Testis (tissue), 3 donors: ENCODE measurements around the gene CEACAM18. TPM values are rescaled to one million over a fixed set of nuclear protein-coding genes. Genes with fewer than 3 reads are reported as not detected.
A peak's percentile ranks its signal among the peaks of the same experiment; 100 is the strongest.

Experiments used
- DNase-seq: peaks from one replicate; pipeline ENCODE4 v3.0.0-alpha.2; 2019
- H3K27ac ChIP-seq, 2 donors: fragments of 200-600 bp; sonication (generic); one replicate each; pipeline ENCODE4 v1.5.1; 2019
- H3K27me3 ChIP-seq: fragments of 200-600 bp; sonication (generic); one replicate; pipeline ENCODE4 v1.5.1; 2019
- H3K36me3 ChIP-seq: fragments of 200-600 bp; sonication (generic); one replicate; pipeline ENCODE4 v1.5.1; 2017; ENCODE audit warnings: low read depth; ENCODE audit errors: missing control alignments
- H3K4me1 ChIP-seq: fragments of 200-600 bp; sonication (generic); one replicate; pipeline ENCODE4 v1.5.1; 2019
- H3K4me3 ChIP-seq, 2 donors: fragments of 200-600 bp; sonication (generic); one replicate each; pipeline ENCODE4 v1.5.1; 2017 to 2019
- H3K9me3 ChIP-seq: fragments of 200-600 bp; sonication (generic); one replicate; pipeline ENCODE4 v1.5.1; 2017
- CTCF ChIP-seq, 3 experiments: fragments of 450-650 bp in 2 of 3; fragments of 200-600 bp in 1 of 3; sonication (generic) in 1 of 3; IDR thresholded peaks; one replicate each; pipeline ENCODE4 v1.5.1; 2016 to 2019; ENCODE audit warnings: antibody characterized with exemption in 3 of 3, mild to moderate bottlenecking in 2 of 3, moderate library complexity in 1 of 3
- POLR2A ChIP-seq: fragments of 450-650 bp; IDR thresholded peaks from one replicate; pipeline ENCODE4 v1.6.1; 2017; ENCODE audit warnings: antibody characterized with exemption, mild to moderate bottlenecking, moderate library complexity
- WGBS, 2 donors: methylation state at CpG; one replicate each; pipeline ENCODE4 v1.1.5; 2018; 5-methylcytosine and 5-hydroxymethylcytosine counted together
- intact Hi-C: fragments of 100-400 bp; cut with DNase I; formaldehyde crosslinking; loops from one replicate; pipeline ENCODE4 v1.15.1; 2023; ENCODE audit warnings: low total_unique reads
- polyA plus RNA-seq: library from polyadenylated mRNA; stranded (reverse); fragments of 350-450 nt; fragmentation: Illumina TruSeq; extraction: RNeasy Lipid Tissue Mini Kit (QIAGEN cat#74804); gene quantifications from one replicate; pipeline ENCODE4 v1.2.3, GENCODE V29; 2014; ENCODE audit warnings: low read depth, low replicate concordance; ENCODE audit not compliant: insufficient read depth
- total RNA-seq, 2 donors: library from RNA; depleted of rRNA; stranded (reverse); fragments of >200 nt; gene quantifications; one replicate each; pipeline ENCODE4 v1.2.3, GENCODE V29; 2016

The CEACAM18 gene
- total and polyA plus RNA-seq, 3 donors from 2014 or later, result not detected

- WGBS, 2 donors, result 61 to 81% methylated on average over 6 of the region's 6 CpGs
These were observed 29.3 kb downstream of the CEACAM18 start for GRCh38 chr19:51507640-51508058.

DNA sequence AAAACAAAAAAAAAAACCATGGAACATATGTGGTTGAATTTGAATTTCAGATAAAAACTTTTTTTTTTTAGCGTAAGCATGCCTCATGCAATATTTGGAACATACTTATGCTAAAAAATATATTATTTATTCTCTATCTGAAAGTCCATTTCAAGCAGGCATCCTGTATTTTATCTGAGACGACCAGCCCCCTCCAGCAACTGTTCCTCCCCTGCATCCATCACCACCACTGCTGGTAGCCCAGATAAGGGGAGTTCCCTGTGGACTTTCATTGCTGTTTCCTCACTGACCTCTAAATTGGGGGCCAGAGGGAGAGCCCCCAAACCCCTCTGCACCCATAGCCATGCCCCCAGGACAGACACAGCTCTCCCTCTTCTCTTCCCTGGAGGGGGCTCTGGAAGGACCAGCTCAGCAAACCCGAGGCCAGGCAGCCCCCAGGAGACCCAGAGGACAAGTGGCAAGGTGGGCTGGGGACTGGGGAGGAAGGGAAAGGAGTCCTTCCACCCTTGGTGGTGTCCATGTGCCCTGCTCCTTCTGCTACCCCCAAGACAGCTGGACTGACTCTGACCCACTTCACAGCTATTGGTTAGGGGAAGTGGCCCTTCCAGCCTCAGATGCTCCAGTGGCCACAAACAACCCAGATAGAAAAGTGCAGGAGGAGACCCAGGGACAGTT, 29.9 kb downstream of the CEACAM18 start:
- H3K4me3 ChIP-seq, result no peak overlapping the region
- TF ChIP-seq POLR2A, result no peak
- no peak for TF ChIP-seq CTCF (IDR thresholded peaks at IDR 0.05)
- H3K9me3 ChIP-seq, result no peaks in the 10 kb centered on the region
- DNase-seq, result no peak
- intact Hi-C loops, result no loop called here
- H3K4me1 ChIP-seq, result no peaks in the 10 kb centered on the region
- no peaks in the 10 kb centered on the region for H3K36me3 ChIP-seq
- no peak overlapping the region for H3K27ac ChIP-seq
- H3K27me3 ChIP-seq, result no peaks in the 10 kb centered on the region
- 68 to 70% methylated on average over 3 of the region's 3 CpGs for WGBS, 2 donors

More at GRCh38 chr19:51507640-51508058, 29.3 kb downstream of the CEACAM18 start:
- H3K4me1 ChIP-seq, result no peaks in the 10 kb centered on the region
- DNase-seq, result no peak
- H3K27me3 ChIP-seq, result no peaks in the 10 kb centered on the region
- H3K36me3 ChIP-seq, result no peaks in the 10 kb centered on the region
- no peak overlapping the region for H3K27ac ChIP-seq
- TF ChIP-seq CTCF (IDR thresholded peaks at IDR 0.05) (no peak), POLR2A (no peak)
- H3K9me3 ChIP-seq, result no peaks in the 10 kb centered on the region
- no peak overlapping the region for H3K4me3 ChIP-seq
- intact Hi-C loops, result no loop called here

GRCh38 chr19:51509823-51510660, 31.7 kb downstream of the CEACAM18 start:
- no peak for DNase-seq
- H3K4me3 ChIP-seq, result no peak overlapping the region
- 50 to 54% methylated on average over 7 of the region's 7 CpGs for WGBS, 2 donors
- H3K36me3 ChIP-seq, result no peaks in the 10 kb centered on the region
- no peaks in the 10 kb centered on the region for H3K9me3 ChIP-seq
- H3K27ac ChIP-seq, result no peak overlapping the region
- no peak for TF ChIP-seq CTCF (IDR thresholded peaks at IDR 0.05)
- no peak for TF ChIP-seq POLR2A
- intact Hi-C loops, result no loop called here
- H3K4me1 ChIP-seq, result no peaks in the 10 kb centered on the region
- H3K27me3 ChIP-seq, result no peaks in the 10 kb centered on the region

GRCh38 chr19:51511353-51511752, 33.0 kb downstream of the CEACAM18 start:
- no peak overlapping the region for H3K27ac ChIP-seq
- TF ChIP-seq CTCF (IDR thresholded peaks at IDR 0.05) (no peak), POLR2A (no peak)
- no peaks in the 10 kb centered on the region for H3K9me3 ChIP-seq
- 24 to 30% methylated on average over 6 of the region's 6 CpGs for WGBS, 2 donors
- no peaks in the 10 kb centered on the region for H3K36me3 ChIP-seq
- DNase-seq, result peak; percentile 23
- H3K4me1 ChIP-seq, result no peaks in the 10 kb centered on the region
- intact Hi-C loops, result no loop called here
- H3K4me3 ChIP-seq, result no peak overlapping the region
- no peaks in the 10 kb centered on the region for H3K27me3 ChIP-seq
